SKM-1 (cell line): ENCODE results near the gene NCF2.
"Not testable (repeated sequence)": the region's sequence is repeated elsewhere in the genome, so short reads cannot be mapped to it uniquely, and the experiment has no call there.

Experiments used
- DNase-seq: peaks from one replicate; lab custom pipeline; 2025; ENCODE audit not compliant: unreplicated experiment; lab: John Stamatoyannopoulos, UW

NCF2 gene, protein sequence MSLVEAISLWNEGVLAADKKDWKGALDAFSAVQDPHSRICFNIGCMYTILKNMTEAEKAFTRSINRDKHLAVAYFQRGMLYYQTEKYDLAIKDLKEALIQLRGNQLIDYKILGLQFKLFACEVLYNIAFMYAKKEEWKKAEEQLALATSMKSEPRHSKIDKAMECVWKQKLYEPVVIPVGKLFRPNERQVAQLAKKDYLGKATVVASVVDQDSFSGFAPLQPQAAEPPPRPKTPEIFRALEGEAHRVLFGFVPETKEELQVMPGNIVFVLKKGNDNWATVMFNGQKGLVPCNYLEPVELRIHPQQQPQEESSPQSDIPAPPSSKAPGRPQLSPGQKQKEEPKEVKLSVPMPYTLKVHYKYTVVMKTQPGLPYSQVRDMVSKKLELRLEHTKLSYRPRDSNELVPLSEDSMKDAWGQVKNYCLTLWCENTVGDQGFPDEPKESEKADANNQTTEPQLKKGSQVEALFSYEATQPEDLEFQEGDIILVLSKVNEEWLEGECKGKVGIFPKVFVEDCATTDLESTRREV

DNA sequence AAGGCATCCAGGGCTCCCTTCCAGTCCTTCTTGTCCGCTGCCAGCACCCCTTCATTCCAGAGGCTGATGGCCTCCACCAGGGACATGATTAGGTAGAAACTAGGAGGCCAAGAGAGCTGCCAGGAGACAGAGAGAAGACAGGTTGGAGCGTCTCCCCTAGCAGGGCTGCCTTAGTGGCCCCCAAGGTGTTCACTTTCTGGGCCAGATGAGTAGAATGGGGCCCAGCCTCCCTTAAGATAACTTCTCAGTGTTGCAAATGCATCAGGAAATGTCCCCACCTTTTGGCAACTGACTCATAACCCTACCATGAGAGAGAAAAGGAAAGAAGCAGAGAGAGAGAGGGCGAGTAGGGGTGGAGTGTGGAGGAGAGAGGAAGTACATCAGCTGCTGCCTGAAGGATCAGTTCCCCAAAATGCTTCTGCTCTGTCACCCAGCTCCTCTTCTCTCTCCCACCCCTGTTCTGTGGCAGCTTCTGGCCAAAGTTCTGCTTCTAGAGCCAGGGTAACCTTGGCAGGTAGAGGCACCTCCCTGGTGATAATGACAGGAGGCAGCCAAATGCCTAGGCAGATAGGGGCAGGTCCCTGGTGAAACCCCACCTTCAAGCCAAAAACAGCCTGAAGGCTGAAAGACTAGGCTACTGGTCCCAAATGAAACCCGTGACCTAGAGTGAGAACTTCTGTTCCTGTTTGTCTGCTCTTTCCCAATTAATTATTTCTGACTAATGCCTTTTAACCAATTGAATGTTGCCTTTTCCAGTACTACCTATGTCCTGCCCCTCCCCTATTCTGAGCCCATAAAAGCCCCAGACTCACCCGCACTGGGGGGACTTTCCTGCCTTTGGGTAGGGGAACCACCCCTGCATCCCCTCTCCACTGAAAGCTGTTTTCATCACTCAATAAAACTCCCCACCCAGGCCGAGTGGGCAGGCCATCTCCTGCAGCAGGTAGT is at the start of gene NCF2:
Gene NCF2 (minus strand): TSS at position 216 of the 948 bp plus-strand sequence. CDS start 130 bp downstream, at position 86.
- DNase-seq: peak; percentile 100

DNA sequence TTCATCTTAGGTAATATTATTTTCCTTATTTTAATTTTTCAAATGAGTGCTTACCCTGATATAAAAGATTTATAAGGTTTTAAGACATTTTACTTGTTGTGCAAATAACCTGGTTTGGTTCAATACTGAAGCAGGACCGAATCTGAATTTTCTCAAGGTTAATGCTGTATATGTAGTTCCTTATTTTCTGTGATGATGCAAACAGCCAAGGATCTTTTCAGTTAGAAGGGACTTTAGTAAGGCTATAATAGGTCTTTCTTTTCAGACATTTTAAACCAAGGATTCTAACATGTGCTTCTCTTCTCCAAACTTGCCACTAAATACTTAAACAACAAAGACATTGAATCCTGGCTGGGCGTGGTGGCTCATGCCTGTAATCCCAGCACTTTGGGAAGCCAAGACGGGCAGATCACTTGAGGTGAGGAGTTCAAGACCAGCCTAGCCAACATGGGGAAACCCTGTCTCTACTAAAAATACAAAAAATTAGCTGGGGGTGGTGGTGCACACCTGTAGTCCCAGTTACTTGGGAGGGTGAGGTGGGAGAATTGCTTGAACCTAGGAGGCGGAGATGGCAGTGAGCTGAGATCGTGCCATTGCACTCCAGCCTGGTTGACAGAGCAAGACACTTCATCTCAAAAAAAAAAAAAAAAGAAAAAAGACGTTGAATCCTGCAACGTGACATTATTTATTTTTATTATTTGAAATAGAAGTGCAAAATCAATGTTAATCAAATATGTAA is 48.6 kb upstream of the NCF2 start:
- peak; percentile 65 for DNase-seq

DNA sequence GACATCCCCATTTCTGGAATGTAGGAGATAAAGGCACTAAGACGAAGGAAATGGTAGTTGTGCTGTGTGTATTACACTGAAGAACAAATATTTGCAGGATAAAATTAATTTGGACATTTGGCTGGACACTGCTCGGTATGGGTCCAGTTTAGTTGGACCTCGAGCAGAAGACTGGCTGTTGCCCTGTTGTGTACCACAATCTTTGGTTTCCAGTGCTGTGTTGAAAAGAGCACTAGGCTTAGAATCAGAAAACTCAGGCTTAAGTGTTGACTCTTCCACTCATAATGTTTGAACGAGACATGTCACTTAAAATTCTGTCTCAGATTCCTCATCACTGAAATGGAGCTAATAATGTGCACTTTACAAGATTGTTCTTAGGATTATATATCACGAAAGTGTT is 46.5 kb upstream of the NCF2 start:
- DNase-seq: no peak

DNA sequence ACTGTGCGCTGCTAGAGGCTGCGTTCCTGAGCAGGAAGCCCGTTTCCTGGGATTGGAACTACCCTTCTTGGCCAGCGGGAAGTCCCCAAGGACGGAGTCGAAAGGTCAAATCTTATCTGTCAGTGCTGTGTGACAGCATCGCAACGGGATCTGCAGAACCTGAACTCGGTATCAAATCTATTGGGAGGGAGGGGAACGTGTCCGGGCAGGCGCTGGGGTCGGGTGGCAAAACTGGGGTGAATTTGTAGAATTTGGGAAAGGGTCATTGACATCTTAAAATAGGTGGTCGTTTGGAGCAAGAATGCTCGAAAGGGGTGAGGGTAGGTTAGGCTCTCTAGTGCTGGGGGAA is 46.0 kb upstream of the NCF2 start:
- no peak for DNase-seq

DNA sequence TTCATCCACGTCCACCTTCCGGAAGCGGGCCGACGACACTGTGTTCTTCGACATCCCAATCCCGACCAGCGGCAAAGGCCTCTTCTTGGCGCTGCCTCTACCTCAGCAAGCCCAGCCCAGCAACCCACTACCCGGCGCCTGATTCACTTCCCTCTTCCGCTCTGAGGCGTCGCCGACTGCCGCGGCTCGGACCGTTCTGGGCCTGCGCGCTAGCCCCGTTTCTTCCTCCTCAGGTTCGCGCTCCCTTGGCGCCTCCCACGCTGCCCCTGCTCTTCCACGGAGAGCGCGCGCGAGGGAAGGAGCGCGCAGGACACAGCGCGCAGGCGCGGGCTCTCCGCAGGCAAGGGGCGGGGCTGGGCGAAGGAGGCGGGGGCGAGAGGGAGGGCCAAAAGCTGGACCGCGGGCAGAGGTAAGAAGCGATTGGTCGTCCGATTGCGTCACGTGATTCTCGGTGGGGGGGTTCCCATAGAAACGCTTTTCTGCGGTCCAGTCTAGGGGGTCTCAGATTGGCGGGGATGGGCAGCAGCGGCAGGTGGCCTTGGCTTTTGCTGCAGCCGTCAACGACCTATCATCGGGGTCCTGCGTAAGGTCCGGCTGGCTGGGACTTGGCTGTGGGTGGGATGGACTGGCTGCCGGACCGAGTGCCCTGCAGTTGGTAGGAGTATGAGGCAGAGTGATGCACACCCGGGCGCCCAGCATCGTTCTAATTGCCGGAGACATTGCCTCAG is 45.5 kb upstream of the NCF2 start, which contains the start of gene ARPC5:
Gene ARPC5 (minus strand): TSS at position 178 of the 728 bp plus-strand sequence. CDS start 124 bp downstream, at position 54.
- DNase-seq: peak; percentile 100

DNA sequence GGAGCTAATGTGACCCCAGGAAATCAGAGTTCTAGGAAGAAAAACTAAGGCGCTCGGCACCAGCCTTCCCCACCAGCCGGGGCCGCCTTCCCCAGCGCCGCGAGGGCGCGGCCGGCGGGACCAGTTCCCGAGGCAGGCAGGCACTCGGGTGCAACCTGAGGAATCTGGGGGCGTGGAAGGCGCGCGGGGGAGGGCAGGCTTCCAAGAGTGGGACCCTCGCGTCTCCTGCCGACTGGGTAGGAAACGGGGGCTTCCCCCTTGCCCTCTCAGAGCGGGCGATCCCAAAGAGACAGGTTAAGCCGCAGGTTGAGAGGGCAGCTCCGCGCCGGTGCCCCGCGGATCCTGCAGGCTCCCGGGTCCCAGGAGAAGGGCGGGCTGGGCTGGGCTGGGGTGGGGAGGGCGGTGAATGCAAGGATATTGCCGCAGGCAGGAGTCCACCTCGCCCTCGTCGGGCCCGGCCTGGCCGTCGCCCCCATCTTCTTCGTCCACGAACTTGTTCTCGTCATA is 44.9 kb upstream of the NCF2 start:
- no peak for DNase-seq

DNA sequence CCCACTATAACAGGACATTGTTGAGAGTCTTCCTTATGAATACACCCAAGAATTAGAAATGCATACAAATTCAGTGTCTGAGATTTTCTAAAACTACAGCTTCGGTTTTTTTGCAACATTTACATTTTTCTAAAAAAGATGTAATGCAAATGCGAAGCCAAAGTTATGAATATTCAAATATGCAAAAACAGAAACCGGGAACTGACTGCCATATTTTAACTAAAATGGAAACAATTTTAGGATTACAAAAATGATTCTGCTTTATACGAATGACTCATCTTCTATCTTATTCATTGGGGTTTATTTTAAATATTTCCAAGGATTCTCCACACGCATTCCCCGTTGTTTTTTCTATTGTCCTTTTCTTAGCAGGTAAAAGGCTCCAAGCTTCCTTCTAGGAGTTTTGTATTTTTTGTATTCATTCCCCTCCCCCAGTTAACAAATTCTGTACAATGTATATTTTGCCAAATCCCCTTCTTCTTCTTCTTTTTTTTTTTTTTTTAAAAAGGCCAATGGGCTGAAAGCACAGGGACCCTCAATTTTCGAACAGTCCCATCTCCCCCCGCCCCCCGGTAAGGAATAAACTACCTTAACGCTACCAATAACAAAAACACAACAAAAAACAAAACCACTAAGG is 44.3 kb upstream of the NCF2 start:
- no peak for DNase-seq

DNA sequence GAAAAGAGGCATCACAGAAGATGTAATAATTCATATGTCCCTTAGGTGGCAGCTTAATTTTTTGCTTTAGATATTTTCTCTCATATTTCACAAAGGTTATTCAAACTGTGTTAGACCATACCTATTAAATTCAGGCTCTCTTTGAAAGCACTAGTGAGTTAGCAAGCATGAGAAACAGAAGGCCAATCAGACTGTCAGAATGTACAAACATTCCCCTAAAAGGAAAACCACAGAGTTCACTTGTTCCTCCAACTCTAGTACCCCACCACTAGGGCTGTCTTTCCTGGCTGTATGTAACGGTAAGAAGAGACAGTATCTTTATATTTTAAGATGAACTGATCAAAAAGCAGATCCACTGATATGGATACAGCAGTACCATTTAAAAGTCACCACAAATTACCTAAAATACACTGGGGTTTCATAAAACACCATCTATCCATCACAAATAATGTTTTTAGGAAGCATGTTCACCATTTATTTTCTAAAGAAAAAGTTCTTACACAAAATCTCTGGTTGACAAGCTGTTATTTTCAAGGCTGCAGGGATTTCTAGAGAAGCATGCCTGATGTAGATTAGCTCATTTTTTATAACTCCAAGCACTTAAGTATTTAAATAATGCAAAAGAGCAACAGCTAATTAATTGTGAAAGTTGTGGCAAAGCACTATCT is 43.6 kb upstream of the NCF2 start:
- peak; percentile 77 for DNase-seq

DNA sequence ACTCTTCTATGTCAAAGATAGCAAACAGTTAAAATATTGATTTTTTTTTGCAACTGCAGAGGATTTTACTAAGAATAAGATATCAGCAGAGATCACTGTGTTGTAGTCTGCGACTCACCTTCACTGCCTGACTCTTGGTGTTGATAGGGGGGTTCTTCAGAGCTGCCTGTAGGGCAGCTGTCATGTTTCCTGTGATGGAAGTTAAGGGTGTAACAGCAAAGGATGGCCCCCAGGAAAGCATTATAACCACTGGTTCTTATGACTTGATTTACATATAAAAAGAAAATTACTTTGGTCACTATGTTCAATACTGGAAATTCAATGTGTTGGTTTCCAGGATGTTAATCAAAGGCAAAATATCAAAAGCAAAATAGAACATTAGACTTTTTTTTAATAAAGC is 42.7 kb upstream of the NCF2 start:
- no peak for DNase-seq

DNA sequence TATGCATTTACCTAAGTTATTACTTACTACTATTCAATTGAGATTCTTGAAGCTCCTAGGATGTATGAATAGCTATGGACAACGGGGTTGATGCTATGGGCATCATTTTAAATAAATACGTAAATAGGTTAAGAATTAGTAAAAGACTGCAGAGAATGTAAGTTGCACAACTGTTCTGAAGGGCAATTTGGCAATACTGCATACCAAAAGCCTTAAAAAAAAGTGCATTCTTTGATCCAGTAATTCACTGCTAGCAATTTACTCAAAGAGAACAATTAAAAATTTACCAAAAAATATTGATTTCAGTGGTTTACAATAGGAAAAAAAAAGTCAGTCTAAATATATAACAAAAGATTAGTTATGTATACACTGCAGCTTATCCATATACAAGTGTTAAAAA is 41.9 kb upstream of the NCF2 start:
- no peak for DNase-seq

DNA sequence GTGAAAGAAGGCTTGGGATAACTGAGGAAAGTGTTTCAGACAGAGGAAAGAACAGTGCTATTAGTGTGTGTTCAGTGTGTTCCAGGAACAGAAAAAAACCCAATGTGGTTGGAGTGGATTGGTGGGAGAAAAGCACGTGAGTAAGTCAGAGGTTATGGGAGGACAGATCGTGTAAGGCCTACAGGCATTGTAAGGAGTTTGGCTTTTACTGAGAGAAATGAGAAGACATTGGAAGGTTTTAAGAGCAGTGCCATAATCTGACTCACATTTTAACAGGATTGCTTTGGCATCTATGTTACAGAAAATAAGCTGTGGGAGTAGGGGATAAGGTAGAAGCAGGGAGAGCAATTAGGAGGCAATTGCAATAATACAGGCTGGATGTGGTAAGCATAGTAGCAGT is 40.5 kb upstream of the NCF2 start:
- no peak for DNase-seq

DNA sequence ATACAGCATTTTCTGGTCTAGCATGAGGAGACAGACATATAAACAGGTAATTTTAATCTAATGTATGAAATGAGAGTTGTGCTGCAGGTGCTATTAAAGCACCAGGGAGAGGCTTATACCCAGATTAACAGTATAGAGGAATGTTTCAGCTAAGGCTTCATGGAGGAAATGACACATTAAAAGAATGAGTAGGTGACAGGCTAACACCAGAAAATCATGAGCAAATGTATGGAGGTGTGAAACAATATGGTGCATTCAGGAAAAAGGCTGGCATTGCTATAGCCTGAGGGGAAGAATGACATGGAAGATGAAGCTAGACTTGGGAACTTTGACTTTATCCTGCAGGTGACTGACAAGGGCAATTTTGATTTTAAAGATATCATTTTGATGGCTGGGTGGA is 38.3 kb upstream of the NCF2 start:
- DNase-seq: no peak

DNA sequence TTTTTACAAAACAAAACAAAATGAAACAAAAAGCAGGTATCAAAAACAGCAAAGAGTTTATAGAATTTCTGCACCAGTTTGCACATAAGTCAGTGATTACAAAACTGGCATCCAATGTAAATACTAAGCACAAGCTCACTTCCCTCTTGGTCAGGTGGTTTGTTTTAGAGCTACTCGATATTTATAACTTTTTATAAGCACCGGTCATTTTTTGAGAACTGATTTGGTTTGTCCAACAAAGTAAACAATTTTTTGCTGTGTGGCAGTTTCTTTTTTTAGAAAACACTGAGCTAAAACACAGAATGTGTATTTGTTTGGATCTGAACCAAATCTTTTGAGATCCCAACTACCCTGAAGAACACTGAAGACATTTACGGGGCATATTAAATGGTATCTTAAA is 36.0 kb upstream of the NCF2 start:
- DNase-seq: not testable (repeated sequence)

DNA sequence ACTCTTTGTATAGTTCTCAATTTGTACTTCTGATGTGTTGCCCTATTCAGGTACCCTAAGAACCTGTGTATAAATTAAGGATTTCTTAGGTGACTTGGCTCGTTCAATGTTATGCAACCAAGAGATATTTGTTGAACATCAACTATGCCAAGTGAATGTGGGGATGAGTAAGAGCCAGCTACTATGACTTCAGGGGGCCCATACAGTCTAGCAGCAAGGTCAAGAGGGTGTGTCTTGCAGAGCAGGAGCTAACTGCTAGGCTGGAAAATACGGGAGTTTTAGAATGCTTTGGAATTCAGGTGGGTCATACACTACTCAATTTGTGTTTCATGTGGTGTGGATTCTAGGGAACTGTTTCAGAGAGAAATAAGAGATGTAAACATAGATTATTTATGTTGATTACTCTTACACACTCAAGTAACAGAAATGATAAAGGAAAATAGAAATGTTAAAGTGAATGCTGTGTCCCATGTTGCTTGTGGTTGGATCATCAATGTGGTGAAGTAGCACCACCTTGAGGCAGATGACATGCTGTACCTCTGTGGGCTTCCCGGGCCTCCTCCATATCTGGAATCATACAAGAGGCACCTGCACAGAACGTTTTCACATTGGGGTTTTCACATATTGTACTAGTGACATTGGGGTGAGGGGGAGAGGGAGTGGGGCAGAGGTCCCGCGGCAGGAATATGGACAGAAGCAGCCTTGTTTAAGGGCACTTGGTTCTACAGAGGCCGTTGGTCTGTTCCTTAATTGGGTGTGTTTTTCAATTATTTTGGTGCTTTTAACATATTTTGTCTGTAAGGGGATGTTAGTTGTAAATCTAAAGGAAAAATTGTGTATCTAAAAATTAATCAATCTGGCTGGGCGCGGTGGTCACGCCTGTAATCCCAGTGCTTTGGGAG is 32.9 kb upstream of the NCF2 start:
- peak; percentile 33 for DNase-seq

DNA sequence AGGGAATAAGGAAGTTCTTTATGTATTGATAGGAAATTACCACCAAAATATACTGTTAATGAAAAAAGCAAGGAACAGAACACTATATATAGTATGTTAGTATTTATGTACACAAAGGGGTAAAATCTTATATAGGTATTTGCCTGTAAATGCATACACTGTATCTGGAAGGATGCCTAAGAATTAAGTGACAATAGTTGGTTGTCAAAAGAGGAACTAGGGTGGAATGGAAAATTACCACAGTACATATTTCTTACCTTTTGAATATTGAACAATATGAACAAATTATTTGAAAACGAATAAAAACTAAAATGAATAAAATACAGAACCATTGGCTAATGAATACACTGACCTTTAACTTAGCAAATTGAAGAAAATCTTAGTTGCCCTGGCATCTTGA is 31.8 kb upstream of the NCF2 start:
- no peak for DNase-seq

DNA sequence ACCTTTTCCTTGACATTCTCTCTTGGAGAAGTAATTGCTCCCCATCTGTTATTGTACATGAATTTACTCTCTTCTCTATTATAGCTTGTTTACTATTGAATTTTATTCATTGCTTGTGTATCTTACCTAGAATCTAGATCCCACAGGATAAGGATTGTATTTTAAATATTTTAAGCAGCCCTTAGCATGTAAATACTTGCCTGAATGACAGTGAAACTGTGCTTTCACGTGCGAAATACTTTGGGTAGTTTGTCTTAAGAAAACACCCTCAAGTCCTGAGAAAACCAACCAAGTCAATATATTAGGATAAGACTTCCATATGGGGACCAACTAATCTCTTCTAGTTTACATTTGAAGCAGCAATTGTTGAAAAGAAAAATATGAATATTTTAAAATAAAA is 30.1 kb upstream of the NCF2 start:
- no peak for DNase-seq

DNA sequence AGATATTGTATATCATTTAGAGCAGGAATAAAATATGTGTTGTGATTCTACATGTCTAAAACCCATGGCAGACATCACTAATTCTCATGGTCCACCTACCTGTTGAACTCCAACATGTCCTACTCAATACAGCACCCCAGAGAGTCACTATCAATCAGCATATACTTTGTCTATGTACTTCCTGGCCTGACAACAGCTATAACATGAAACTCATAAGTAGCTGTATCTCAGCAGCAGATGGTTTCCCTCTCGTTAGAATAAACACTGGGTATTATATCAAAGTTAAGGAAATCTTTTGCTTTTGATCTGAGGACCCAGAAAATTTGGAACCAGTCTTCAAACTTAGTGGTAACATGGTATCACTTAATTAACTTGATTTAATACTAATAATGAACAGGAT is 29.5 kb upstream of the NCF2 start:
- no peak for DNase-seq

DNA sequence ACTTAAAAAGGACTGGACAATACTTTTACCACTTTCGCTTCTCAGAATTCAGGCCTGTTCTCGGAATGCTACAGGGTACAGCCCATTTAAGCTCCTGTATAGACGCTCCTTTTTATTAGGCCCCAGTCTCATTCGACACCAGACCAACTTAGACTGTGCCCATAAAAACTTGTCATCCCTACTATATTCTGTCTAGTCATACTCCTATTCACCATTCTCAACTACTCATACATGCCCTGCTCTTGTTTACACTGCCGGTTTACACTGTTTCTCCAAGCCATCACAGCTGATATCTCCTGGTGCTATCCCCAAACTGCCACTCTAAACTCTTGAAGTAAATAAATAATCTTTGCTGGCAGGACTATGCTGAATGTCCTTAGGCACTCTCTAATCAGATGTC is 27.9 kb upstream of the NCF2 start:
- DNase-seq: not testable (repeated sequence)
